Neuron (in vitro differentiated cells): Measurements from ENCODE around the gene SLC38A9.

Source experiments
- H2AFZ ChIP-seq: one replicate; pipeline ENCODE4 v1.6.1; 2013; ENCODE audit warnings: low read depth, mild to moderate bottlenecking, inconsistent platforms, low read length, moderate library complexity
- H3K27me3 ChIP-seq: one replicate; pipeline ENCODE4 v1.6.1; 2013; ENCODE audit warnings: low read length; ENCODE audit not compliant: insufficient read depth
- H3K36me3 ChIP-seq: one replicate; pipeline ENCODE4 v1.6.1; 2013; ENCODE audit warnings: low read length; ENCODE audit not compliant: insufficient read depth
- H3K4me1 ChIP-seq: one replicate; pipeline ENCODE4 v1.6.1; 2013; ENCODE audit warnings: low read length; ENCODE audit not compliant: insufficient read depth
- H3K4me3 ChIP-seq: 2 replicates; pipeline ENCODE4 v1.5.1; 2013; ENCODE audit warnings: mild to moderate bottlenecking, low read length, moderate library complexity
- H3K9me3 ChIP-seq: one replicate; pipeline ENCODE4 v1.6.1; 2013; ENCODE audit warnings: low read length

Gene SLC38A9

DNA sequence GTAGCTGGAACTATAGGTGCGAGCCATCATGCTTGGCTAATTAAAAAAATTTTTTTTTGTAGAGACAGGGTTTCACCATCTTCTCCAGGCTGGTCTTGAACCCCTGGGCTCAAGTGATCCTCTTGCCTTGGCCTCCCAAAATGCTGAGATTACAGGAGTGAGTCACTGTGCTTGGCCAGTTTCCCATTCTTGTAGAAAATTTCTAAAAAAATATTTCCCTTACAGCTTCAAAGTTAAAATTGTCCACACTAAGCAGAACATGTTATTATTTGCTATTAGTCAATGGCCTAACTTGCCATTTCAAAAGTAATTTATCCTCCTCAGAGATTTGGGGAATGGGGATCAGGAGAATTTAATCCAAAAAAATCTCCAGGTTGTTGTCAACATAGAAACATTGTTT, 40.1 kb downstream of the SLC38A9 start:
- peaks cover 11% of the 10 kb centered on the region for H3K4me1 ChIP-seq
- H3K4me3 ChIP-seq = no peak overlapping the region

DNA sequence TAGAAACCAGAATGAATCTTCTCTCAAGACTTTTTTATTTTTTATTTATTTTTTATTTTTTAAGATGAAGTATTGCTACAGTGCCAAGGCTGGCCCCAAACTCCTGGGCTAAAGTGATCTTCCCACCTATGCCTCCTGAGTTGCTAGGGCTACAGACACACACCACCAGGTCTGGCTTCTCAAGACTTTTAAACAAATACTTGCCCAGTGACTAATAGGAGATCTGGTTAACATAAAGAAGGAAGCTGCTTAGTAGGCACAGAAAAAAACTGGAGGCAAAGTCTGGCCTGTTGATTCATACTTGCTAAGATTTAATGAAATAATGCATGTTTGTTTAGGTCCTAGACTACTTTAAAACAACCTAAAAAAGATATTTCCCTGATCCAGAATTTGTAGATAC, 43.8 kb downstream of the SLC38A9 start:
- H3K27me3 ChIP-seq = no peaks in the 10 kb centered on the region
- peaks cover 11% of the 10 kb centered on the region for H3K4me1 ChIP-seq
- H3K4me3 ChIP-seq = no peak overlapping the region
- H3K36me3 ChIP-seq = no peaks in the 10 kb centered on the region
- H3K9me3 ChIP-seq = no peaks in the 10 kb centered on the region
- no peak overlapping the region for H2AFZ ChIP-seq

More for the DNA sequence above, 40.1 kb downstream of the SLC38A9 start:
- Histone ChIP-seq H3K9me3 (no peaks in the 10 kb centered on the region), H2AFZ (no peak overlapping the region), H3K36me3 (no peaks in the 10 kb centered on the region), H3K27me3 (no peaks in the 10 kb centered on the region)

DNA sequence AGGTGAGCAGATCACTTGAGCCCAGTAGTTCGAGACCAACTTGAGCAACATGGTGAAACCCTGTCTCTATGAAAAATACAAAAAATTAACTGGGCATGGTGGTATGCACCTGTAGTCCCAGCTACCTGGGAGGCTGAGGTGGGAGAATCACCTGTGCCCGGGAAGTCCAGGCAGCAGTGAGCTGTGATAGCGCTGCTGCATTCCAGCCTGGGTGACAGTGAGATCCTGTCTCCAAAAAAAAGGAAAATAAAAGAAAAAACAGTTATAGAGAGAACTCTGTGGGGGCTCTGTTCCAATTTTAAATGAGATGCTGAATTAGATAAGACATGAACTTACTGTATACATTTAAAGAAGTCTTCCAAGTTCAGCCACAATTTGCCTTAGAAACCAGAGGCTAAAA, 44.2 kb downstream of the SLC38A9 start:
- Histone ChIP-seq H2AFZ (no peak overlapping the region), H3K36me3 (no peaks in the 10 kb centered on the region), H3K4me1 (peaks cover 11% of the 10 kb centered on the region), H3K9me3 (no peaks in the 10 kb centered on the region), H3K27me3 (no peaks in the 10 kb centered on the region), H3K4me3 (no peak overlapping the region)

DNA sequence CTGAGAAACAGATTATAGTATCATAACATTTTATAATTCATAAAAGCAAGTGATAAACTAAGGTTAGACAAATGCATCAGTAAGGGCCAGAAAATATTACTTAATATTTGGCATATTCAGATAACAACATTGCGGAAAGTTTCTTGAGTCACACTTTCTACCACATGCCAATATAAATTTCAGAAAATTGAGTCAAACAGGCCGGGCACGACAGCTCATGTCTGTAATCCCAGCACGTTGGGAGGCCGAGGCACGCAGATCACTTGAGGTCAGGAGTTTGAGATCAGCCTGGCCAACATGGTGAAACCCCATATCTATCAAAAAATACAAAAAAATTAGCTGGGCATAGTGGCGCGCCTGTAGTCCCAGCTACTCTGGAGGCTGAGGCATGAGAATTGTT, 47.1 kb downstream of the SLC38A9 start:
- Histone ChIP-seq H3K4me3 (no peak overlapping the region), H3K4me1 (no peaks in the 10 kb centered on the region), H2AFZ (no peak overlapping the region), H3K36me3 (no peaks in the 10 kb centered on the region), H3K27me3 (no peaks in the 10 kb centered on the region), H3K9me3 (no peaks in the 10 kb centered on the region)

DNA sequence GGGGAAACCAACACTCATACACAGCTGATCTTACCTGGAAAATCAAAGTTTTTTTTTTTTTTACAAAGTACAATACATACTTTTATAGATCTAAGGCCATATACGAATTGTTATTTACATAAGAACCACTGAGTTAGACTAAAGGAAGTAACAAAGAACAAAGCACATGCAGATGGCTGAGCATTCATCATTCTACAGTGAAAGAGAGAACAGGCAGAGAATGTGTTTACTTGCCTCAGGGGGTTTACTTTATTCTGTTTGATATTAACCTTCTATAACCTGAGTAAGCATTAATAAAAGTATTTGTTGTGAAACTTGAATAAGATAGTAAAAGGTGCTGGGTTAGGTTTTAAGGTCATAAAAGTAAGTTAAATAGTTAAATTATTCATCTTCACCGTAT, 54.7 kb downstream of the SLC38A9 start:
- Histone ChIP-seq H3K9me3 (no peaks in the 10 kb centered on the region), H3K36me3 (no peaks in the 10 kb centered on the region), H3K4me3 (no peak overlapping the region), H3K27me3 (no peaks in the 10 kb centered on the region), H2AFZ (no peak overlapping the region), H3K4me1 (no peaks in the 10 kb centered on the region)

DNA sequence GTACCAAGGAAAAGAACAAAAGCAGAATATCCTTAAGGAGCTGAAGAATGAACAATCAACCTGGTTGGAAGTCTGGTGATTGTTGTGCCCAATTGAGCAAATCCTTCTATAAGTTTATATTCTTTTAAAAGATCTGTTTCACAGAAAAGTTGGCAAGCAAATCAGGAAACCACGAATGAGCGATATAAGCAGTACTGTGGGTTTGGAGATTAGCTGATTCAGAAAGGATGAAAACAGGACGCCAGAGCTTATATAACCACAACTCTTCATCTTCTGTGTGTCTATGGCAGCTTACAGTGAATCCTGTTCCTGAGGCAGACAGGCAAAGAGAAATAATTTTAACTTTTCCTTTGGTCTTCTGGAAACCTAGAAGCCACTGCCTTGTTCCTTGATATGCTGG, 61.7 kb downstream of the SLC38A9 start:
- H3K36me3 ChIP-seq = peaks cover 5% of the 10 kb centered on the region
- H3K9me3 ChIP-seq = no peaks in the 10 kb centered on the region
- H3K27me3 ChIP-seq = no peaks in the 10 kb centered on the region
- no peaks in the 10 kb centered on the region for H3K4me1 ChIP-seq
- no peak overlapping the region for H3K4me3 ChIP-seq
- no peak overlapping the region for H2AFZ ChIP-seq

DNA sequence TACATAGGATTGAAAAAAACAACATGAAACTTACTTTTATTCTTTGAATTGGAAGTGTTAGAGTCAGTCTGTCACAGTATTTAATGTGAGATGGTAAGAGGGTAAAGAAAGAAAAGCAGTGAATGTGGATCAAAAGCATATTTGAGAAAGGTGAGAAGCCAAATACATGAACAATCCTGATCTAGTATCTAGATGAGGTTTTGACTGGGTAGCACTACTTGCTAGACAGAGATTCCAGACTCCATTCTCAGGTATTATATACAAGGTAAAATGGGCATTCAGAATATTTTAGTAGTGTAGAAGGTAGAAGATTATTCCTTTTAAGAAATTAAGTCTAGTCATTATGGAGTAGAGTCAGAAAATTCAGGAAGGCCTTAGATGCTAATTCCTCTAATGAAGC, 62.2 kb downstream of the SLC38A9 start:
- Histone ChIP-seq H3K4me3 (no peak overlapping the region), H3K36me3 (peaks cover 8% of the 10 kb centered on the region), H3K9me3 (no peaks in the 10 kb centered on the region), H3K27me3 (no peaks in the 10 kb centered on the region), H2AFZ (no peak overlapping the region), H3K4me1 (no peaks in the 10 kb centered on the region)

DNA sequence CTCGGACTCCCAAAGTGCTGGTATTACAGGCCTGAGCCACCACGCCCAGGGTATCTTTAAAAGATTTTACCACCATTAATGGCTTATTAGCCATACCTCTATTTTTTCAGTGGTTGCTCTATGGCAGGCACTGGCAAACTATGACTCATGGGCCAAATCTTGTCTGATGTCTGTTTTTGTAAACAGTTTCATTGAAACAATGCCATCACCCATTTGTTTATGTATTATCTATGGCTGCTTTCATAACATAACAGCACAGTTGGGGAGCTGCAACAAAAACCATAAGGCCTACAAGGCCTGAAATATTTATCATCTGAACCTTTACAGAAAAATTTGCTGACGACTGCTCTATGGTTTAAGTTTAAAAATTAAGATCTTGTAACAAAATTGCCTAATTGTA, 66.8 kb downstream of the SLC38A9 start:
- Histone ChIP-seq H3K27me3 (no peaks in the 10 kb centered on the region), H3K4me1 (no peaks in the 10 kb centered on the region), H3K36me3 (peaks cover 7% of the 10 kb centered on the region), H3K4me3 (no peak overlapping the region), H3K9me3 (no peaks in the 10 kb centered on the region), H2AFZ (no peak overlapping the region)

DNA sequence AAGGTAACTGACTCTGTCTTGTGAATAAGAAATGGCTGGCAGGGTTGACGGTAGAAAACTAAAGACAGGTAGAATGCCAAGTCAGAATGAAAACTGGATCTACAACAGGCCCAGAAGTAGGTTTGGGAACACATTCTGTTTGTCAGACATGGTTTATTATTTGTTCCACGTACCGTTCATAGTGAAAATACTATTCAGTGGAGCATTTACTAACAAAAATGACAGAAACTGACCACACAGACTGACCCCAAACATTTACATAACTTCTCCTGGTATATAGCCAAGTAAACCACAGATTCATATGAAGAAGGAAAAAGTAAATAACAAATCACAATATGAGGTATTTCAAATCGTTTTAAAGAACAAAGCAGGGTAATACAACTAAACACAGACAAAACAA, 73.7 kb downstream of the SLC38A9 start:
- H3K4me3 ChIP-seq = no peak overlapping the region

DNA sequence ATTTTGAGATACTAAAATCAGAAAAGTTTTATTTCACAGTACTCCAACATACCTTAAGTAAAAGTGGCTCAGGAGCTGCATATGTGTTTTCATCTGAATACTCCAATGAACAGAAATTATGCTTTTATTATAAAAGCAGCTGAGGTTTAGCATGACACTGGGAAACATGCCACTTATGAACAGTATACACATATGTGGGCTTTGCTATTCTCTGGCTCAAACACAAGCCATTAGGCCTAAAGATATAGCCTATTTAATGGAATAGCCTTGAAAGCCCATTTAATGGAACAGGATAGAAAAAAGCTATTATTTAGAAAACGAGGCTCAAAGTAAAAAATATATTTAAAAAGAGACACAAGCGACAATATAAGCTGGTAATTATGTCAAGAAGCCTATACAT, 74.1 kb downstream of the SLC38A9 start:
- peaks cover 4% of the 10 kb centered on the region for H3K36me3 ChIP-seq
- H3K27me3 ChIP-seq = no peaks in the 10 kb centered on the region
- no peaks in the 10 kb centered on the region for H3K9me3 ChIP-seq
- no peak overlapping the region for H2AFZ ChIP-seq
- no peak overlapping the region for H3K4me3 ChIP-seq
- no peaks in the 10 kb centered on the region for H3K4me1 ChIP-seq

More for the DNA sequence above, 73.7 kb downstream of the SLC38A9 start:
- Histone ChIP-seq H3K27me3 (no peaks in the 10 kb centered on the region), H3K4me1 (no peaks in the 10 kb centered on the region), H3K9me3 (no peaks in the 10 kb centered on the region), H2AFZ (no peak overlapping the region), H3K36me3 (peaks cover 4% of the 10 kb centered on the region)

DNA sequence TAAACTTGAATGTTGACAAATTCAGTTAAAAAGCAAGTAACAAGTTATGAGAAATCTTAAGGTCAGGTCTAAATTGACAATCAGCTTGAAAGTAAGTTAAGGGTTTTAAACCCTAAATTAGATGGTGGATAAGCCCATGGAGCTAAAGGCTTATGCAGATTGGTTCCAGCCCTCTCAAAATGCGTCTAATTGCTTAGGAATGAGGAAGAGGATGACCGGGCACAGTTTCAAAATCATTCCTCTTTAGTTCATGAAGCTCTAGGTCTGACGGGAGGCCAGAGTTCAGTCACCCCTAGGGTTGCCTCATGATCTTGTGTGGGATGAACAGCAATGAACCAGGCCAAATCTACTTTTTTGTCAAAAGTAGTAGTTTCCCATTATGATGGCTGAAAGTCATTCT, 75.4 kb downstream of the SLC38A9 start:
- H3K4me3 ChIP-seq = no peak overlapping the region
- no peaks in the 10 kb centered on the region for H3K4me1 ChIP-seq
- H3K27me3 ChIP-seq = no peaks in the 10 kb centered on the region

DNA sequence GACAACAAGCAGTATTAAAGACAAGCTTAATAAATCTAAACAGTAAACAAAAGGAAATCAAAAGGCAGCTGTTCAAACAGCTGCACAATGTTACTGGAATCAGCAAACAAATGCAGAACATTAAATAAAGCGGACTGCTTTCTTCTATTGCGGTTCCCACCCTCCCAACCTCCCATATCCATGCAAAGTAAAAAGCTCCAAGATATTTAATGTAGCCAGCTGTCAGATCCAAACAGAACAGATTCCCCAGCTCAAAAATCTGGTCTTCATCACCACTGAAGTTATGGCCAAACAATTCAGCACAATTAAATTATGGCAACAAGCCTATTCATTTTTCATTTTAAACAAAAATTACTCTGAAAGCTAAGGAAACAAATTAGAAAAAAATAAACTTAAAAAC, 75.9 kb downstream of the SLC38A9 start:
- Histone ChIP-seq H3K36me3 (peaks cover 4% of the 10 kb centered on the region), H3K4me3 (no peak overlapping the region), H2AFZ (no peak overlapping the region), H3K4me1 (no peaks in the 10 kb centered on the region), H3K27me3 (no peaks in the 10 kb centered on the region), H3K9me3 (no peaks in the 10 kb centered on the region)

More for the DNA sequence above, 75.4 kb downstream of the SLC38A9 start:
- Histone ChIP-seq H3K9me3 (no peaks in the 10 kb centered on the region), H3K36me3 (peaks cover 7% of the 10 kb centered on the region), H2AFZ (no peak overlapping the region)

DNA sequence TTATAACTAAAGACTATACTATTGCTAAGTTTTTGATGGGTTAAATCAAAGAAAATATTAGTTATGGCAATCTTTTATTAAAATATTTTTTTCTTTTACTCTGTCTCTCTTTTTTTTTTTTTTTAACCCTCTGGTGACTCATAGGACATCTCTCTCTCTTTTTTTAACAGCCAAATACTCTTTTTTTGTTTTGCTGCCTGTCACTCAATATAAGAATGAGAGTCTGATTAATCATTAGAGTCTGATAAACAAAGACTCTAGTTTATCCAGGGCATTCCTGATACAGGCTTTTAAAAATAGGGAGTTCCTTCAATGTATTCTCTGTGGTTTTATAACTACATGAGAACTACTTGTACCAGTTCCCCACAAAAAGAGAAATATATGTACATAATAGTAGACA, 77.3 kb downstream of the SLC38A9 start:
- no peaks in the 10 kb centered on the region for H3K4me1 ChIP-seq
- peaks cover 3% of the 10 kb centered on the region for H3K36me3 ChIP-seq
- H3K4me3 ChIP-seq = no peak overlapping the region
- H3K27me3 ChIP-seq = no peaks in the 10 kb centered on the region
- H2AFZ ChIP-seq = no peak overlapping the region
- H3K9me3 ChIP-seq = no peaks in the 10 kb centered on the region

DNA sequence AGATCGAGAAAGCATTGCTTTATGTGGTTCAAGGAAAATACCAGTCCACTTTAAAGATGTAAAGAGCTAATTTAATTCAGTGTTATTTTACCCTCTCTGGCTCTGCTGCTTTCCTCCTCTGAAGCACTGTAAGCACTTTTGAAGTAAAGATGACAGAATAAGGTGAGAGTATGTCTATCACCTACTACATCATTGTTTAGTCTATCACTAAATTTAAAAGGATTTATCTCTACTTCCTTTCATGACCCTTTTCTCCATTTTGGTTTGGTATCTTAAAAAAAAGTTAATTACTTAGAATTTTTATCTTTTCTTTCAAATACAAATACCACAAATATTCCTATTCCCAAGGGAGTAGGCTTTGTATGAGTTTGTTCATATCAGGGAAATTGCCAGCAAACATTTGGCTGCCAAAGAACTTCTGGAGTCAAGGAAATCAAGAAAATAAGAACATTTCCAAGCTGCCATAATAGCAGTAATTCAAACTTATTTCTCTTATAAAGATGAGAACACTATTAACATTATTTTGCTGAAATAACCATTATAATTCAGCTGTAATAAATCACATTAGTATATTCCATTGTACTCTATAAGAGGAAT, 77.8 kb downstream of the SLC38A9 start:
- Histone ChIP-seq H3K4me1 (no peaks in the 10 kb centered on the region), H3K9me3 (no peaks in the 10 kb centered on the region), H3K27me3 (no peaks in the 10 kb centered on the region), H2AFZ (no peak overlapping the region), H3K36me3 (peaks cover 3% of the 10 kb centered on the region), H3K4me3 (no peak overlapping the region)
